Motor neuron (in vitro differentiated cells): ENCODE data around the gene PHOSPHO2. TPM values are rescaled to one million over a fixed set of nuclear protein-coding genes. Genes with fewer than 3 reads are reported as not detected.

Experiments
- ATAC-seq, 8 experiments: fragments of 200-7000 bp; cut with Tn5 transposase; replicated peaks in 6 of 8; 2 replicates each; pipeline ENCODE4 v1.8.0; 2021; ENCODE audit warnings: mild to moderate bottlenecking in 8 of 8, moderate library complexity in 8 of 8
- H3K27ac ChIP-seq, 2 donors: fragments of 250-450 bp; sonication (Bioruptor Pico); 2 replicates each; pipeline ENCODE4 v1.9.0; 2021; ENCODE audit warnings: antibody characterized with exemption in 2 of 2, mild to moderate bottlenecking in 2 of 2, moderate library complexity in 1 of 2
- H3K4me1 ChIP-seq, 2 donors: fragments of 250-450 bp; sonication (Bioruptor Pico); replicated peaks in 1 of 2; 2 replicates each; pipeline ENCODE4 v1.6.1; 2021; ENCODE audit warnings: antibody characterized with exemption in 2 of 2, mild to moderate bottlenecking in 2 of 2, moderate library complexity in 1 of 2
- H3K4me3 ChIP-seq, 5 donors: fragments of 250-450 bp; sonication (Bioruptor Pico); 2 replicates each; pipeline ENCODE4 v1.9.0; 2021; ENCODE audit warnings: antibody characterized with exemption in 5 of 5, mild to moderate bottlenecking in 5 of 5, moderate library complexity in 4 of 5
- WGBS, 10 experiments: fragments of 450-650 bp; shearing (Covaris generic); methylation state at CpG; one replicate each; pipeline ENCODE4 v1.0.0; 2022; 5-methylcytosine and 5-hydroxymethylcytosine counted together
- in situ Hi-C, 9 experiments: fragments of 400-800 bp; cut with MboI; loops; one replicate each; pipeline ENCODE4 v1.15.0; 2021; ENCODE audit warnings: low sequenced_read_pairs in 9 of 9, low pct_unique_long_range_greater_than_20kb in 2 of 9; ENCODE audit not compliant: unreplicated experiment in 9 of 9
- total RNA-seq, 8 experiments: library from RNA; unstranded; fragments of 300-600 nt; gene quantifications; 2 replicates each; pipeline versions ENCODE4 v1.2.3 to v1.2.4, GENCODE V29; 2022

The PHOSPHO2 gene
- total RNA-seq, 8 experiments from 2014 or later, result 3.6 to 8.6 (median 4.5) TPM

DNA sequence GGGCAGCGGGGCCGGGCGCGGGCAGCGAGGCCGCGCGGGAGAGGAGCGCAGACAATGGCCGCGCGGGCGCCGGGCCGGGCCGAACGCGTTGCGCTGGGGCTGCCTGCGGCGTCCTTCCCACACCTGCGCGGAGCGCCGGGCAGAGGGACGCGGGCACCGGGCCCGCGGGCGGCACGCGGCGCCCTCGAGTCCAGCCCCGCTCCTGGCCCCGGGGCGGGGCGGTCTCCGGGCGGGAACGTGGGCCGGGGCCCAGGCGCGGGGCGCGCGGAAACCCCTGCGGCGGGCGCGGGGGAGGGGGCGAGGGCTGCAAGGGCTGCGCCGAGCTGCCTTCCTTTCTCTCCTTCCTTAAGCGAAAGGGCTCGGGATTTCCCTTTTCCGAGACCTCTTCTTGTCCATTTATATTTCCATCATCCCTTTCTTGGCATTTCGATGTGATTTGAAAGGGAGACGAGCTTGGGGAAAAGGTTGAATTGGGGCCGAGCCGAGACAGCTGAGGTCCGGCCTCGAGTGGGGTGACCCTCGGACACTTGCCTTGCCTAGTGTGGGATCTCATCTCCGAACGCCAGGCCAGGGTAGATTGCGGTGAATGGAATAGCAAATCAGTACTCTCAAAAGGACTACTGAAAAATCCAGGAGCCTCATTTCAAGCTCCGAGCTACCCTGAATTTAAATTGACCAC, 40.0 kb downstream of the PHOSPHO2 start:
- 0 to 28% (median 0%) methylated on average over 1 to 14 of the region's 69 CpGs; no CpG with 5 or more reads in 2 of the 10 experiments for WGBS, 10 experiments
- peak overlapping the region; percentile 73 to 80 for H3K27ac ChIP-seq
- H3K4me1 ChIP-seq, result peaks cover 15 to 28% of the 10 kb centered on the region in 2 donors
- in situ Hi-C loops, result no loop called here
- ATAC-seq, result peak; percentile 47 to 72 (median 67)
- H3K4me3 ChIP-seq, result peak overlapping the region; percentile 60 to 81 (median 77)

DNA sequence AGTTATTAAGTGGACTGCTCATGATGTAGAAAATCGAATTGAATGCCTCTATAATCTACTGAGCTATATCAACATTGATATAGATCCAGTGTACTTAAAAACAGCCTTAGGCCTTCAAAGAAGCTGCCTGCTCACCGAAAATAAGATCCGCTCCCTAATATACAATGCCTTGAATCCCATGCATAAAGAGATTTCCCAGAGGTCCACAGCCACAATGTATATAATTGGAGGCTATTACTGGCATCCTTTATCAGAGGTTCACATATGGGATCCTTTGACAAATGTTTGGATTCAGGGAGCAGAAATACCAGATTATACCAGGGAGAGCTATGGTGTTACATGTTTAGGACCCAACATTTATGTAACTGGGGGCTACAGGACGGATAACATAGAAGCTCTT, 41.4 kb downstream of the PHOSPHO2 start:
- Histone ChIP-seq H3K4me3 (peak overlapping the region in 3 of 5 donors; percentile 60 to 77 (median 77)), H3K27ac (no peak overlapping the region), H3K4me1 (peaks cover 15 to 28% of the 10 kb centered on the region in 2 donors)
- WGBS, 10 experiments, result 0 to 91% (median 67%) methylated on average over 1 to 4 of the region's 4 CpGs; no CpG with 5 or more reads in 3 of the 10 experiments
- in situ Hi-C loops, result no loop called here
- no peak for ATAC-seq

DNA sequence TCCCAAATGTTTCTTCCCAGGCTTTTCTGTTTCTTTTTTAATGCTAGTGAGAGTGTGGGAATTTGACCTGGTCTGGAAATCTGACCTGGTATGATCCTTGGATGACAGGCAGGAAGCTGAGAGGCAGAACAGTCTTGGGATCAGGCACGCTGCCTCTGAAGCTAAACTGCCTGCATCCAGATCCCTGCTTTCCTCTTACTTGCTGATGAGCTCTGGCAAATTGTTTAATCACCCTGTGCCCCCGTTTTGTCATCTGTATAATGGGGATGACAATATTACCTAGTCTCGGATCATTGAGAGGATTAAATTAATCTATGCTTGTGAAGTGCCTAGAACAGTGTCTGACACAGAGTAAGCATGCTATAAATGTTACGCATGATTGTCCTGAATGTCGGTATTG, 42.6 kb downstream of the PHOSPHO2 start:
- WGBS, 10 experiments, result 69 to 100% (median 79%) methylated on average over 1 to 5 of the region's 5 CpGs; no CpG with 5 or more reads in 1 of the 10 experiments
- no peak overlapping the region for H3K27ac ChIP-seq
- peak overlapping the region in 4 of 5 donors; percentile 4 to 77 (median 8) for H3K4me3 ChIP-seq
- ATAC-seq, result no peak
- H3K4me1 ChIP-seq, result peaks cover 15 to 31% of the 10 kb centered on the region in 2 donors
- in situ Hi-C loops, result no loop called here

DNA sequence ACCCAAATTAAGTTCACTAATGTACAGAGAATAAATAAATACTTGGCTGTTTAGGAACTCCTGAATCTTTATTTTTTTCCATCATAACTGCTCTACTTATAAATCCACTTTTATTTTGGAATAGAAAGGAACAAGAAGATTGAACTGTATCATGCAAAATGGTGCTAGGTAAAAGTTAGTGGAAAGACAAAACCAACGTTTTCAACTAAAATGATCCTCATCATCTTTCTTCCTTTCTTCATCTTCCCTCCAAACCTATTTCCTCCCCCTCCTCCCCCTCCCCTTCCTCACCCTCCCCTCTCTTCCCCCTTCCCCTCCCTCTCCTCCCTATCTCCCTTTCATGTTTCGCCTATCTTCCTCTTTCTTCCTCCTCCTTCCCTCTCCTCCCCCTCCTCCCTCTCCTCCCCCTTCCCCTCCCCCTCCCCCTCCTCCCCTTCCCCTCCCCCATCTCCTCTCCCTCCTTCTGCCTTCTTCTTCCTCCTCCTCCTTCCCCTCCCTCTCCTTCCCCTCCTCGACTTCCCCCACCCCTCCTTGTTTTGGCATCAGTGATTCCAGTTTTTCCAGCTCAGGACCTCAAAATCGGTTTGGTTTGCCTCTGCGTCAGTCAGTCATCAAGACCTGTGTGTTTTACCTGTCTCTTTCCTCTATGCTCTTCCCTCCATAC, 44.4 kb downstream of the PHOSPHO2 start:
- Histone ChIP-seq H3K4me1 (peaks cover 15 to 31% of the 10 kb centered on the region in 2 donors), H3K27ac (no peak overlapping the region), H3K4me3 (no peak overlapping the region)
- 0 to 76% (median 40%) methylated on average over 1 to 2 of the region's 5 CpGs; no CpG with 5 or more reads in 5 of the 10 experiments for WGBS, 10 experiments
- no peak for ATAC-seq
- in situ Hi-C loops, result no loop called here

DNA sequence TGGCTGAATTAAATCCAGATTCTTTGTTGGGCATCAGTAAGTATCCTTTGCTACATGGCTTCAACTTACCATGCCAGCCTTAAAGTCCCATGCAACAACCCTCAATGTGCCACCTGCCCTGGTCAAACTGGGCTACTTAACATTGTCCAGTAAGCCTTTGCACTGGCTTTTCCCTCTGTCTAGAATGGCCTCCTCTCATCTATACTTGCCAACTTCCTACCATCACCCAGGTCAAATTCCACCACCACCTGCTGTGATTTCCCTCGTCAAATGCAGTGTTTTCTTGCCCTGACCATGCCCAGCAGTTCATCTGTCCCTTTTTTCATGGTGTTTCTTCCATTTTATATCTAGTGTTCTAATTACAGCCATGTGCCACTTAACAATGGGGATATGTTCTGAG, 45.1 kb downstream of the PHOSPHO2 start:
- no peak overlapping the region for H3K4me3 ChIP-seq
- in situ Hi-C loops, result no loop called here
- no peak for ATAC-seq
- no peak overlapping the region for H3K27ac ChIP-seq
- 43 to 100% (median 68%) methylated on average over 1 of the region's 1 CpG; no CpG with 5 or more reads in 4 of the 10 experiments for WGBS, 10 experiments
- H3K4me1 ChIP-seq, result peaks cover 15 to 31% of the 10 kb centered on the region in 2 donors

DNA sequence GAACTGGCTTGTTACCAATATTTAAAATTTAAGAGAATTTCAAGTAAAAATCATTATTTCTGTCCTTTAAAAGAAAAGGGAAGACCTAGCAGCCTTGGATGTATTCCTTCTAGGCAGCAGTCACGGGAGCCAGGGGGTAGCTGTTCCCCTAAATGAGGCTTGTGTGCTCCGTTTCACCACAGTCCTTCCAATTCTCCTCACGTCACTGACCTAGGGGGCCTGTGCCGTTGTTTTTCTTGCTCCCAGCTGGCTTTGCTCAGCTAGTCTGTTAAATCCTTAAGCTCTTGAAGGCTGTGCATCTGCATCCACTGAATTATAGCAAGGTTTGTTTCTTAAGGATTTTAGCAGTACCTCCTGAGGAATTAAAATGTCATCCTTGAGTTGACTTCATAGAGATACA, 49.3 kb downstream of the PHOSPHO2 start:
- H3K27ac ChIP-seq, result no peak overlapping the region
- no peak overlapping the region for H3K4me3 ChIP-seq
- H3K4me1 ChIP-seq, result peaks cover 0 to 7% of the 10 kb centered on the region in 2 donors
- 61 to 100% (median 86%) methylated on average over 1 to 4 of the region's 4 CpGs; no CpG with 5 or more reads in 1 of the 10 experiments for WGBS, 10 experiments
- in situ Hi-C loops, result no loop called here
- no peak for ATAC-seq

DNA sequence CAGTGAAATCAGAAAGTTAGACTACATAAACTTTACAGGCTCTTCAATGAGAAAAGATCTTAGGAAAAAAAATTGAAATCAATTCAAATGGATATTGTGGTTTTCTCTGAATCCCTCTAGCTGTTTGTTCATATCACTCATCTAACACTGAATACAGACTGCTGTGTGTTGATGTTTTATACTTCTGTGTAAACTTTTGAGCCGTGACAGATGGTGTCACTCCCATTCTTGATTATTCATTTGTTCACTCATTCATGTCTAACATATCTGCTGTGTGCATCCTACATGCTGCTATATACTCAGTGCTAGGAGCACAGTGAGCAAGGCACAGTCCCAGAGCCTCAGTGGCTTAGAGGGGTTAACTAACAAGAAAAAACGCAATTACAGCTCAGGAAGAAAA, 52.0 kb downstream of the PHOSPHO2 start:
- 0 to 100% (median 52%) methylated on average over 2 of the region's 2 CpGs; no CpG with 5 or more reads in 3 of the 10 experiments for WGBS, 10 experiments
- no peak overlapping the region for H3K4me3 ChIP-seq
- peak in 6 of 8 experiments; percentile 68 to 93 (median 86) for ATAC-seq
- H3K27ac ChIP-seq, result no peak overlapping the region
- in situ Hi-C loops, result no loop called here
- H3K4me1 ChIP-seq, result peaks cover 0 to 4% of the 10 kb centered on the region in 2 donors

DNA sequence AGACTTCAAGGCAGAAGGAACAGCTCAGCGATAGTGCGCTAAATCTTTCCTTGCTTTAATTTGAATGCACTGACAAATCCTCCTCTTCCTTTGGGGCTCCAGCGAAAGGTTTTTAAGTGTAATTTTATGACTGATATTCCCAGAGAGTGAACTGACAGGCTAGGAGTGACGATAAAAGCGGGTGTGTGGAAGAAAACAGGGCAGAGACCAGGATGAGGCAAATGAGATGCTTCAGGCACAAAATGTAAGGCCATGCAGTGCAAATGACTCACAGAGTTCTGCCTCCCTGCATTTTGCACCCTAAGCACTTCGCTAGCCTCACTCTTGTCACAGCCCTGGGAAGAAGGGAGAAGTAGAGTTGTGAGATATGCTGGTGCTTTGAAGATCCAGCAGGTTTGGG, 54.0 kb downstream of the PHOSPHO2 start:
- ATAC-seq, result peak in 2 of 8 experiments; percentile 71 to 87
- peaks cover 0 to 4% of the 10 kb centered on the region in 2 donors for H3K4me1 ChIP-seq
- H3K27ac ChIP-seq, result no peak overlapping the region
- in situ Hi-C loops, result no loop called here
- H3K4me3 ChIP-seq, result no peak overlapping the region
- 56 to 100% (median 76%) methylated on average over 2 to 6 of the region's 6 CpGs; no CpG with 5 or more reads in 2 of the 10 experiments for WGBS, 10 experiments

Other genes starting within 250 kb of the PHOSPHO2 start
- 10 to 100 TPM in 1 of 8 experiments, 1 to 10 TPM in 7; 4.4 to 15.5 (median 6.4) TPM for gene BBS5, start 215.0 kb upstream of the PHOSPHO2 start, total RNA-seq
- 1 to 10 TPM in 2 of 8 experiments, under 1 TPM in 6; 0.31 to 3.0 (median 0.61) TPM for gene KLHL41, start 184.8 kb upstream of the PHOSPHO2 start, total RNA-seq
- 10 to 100 TPM; 20.0 to 80.9 (median 26.5) TPM for gene FASTKD1, start 120.6 kb upstream of the PHOSPHO2 start, total RNA-seq
- gene PPIG, start 110.1 kb upstream of the PHOSPHO2 start, total RNA-seq, result 10 to 100 TPM; 42.9 to 59.6 (median 52.2) TPM
- 10 to 100 TPM in 1 of 8 experiments, 1 to 10 TPM in 4, under 1 TPM in 2, not detected in 1; 0.10 to 14.7 (median 1.8) TPM for gene CFAP210, start 64 bp upstream of the PHOSPHO2 start, total RNA-seq
- gene KLHL23, start 39.4 kb downstream of the PHOSPHO2 start, total RNA-seq, result 10 to 100 TPM in 7 of 8 experiments, under 1 TPM in 1; 0.20 to 45.2 (median 25.2) TPM
- gene SSB, start 104.4 kb downstream of the PHOSPHO2 start, total RNA-seq, result 100 to 1,000 TPM; 107 to 174 (median 157) TPM
- 10 to 100 TPM; 41.0 to 80.8 (median 53.9) TPM for gene METTL5, start 130.4 kb downstream of the PHOSPHO2 start, total RNA-seq
- 10 to 100 TPM; 24.7 to 61.0 (median 33.2) TPM for gene UBR3, start 133.0 kb downstream of the PHOSPHO2 start, total RNA-seq